Measurements from ENCODE around the gene YTHDF1. TPM values are rescaled to one million over a fixed set of nuclear protein-coding genes. Genes with fewer than 3 reads are reported as not detected.

YTHDF1 gene
- total RNA-seq, 1 donor from 2014 or later = 44.9 TPM

- no peak overlapping the region for H3K27ac Mint-ChIP-seq (ENCODE audit: unreplicated experiment)
- H3K27me3 Mint-ChIP-seq (ENCODE audit: unreplicated experiment) = peaks cover 46% of the 10 kb centered on the region
- no peak for DNase-seq (ENCODE audit: extremely low spot score, unreplicated experiment)
- H3K9me3 Mint-ChIP-seq (ENCODE audit: unreplicated experiment) = no peaks in the 10 kb centered on the region
- H3K4me1 Mint-ChIP-seq (ENCODE audit: unreplicated experiment) = peaks cover 5% of the 10 kb centered on the region
- H3K36me3 Mint-ChIP-seq (ENCODE audit: unreplicated experiment) = no peaks in the 10 kb centered on the region
- TF ChIP-seq, protein P1, sequence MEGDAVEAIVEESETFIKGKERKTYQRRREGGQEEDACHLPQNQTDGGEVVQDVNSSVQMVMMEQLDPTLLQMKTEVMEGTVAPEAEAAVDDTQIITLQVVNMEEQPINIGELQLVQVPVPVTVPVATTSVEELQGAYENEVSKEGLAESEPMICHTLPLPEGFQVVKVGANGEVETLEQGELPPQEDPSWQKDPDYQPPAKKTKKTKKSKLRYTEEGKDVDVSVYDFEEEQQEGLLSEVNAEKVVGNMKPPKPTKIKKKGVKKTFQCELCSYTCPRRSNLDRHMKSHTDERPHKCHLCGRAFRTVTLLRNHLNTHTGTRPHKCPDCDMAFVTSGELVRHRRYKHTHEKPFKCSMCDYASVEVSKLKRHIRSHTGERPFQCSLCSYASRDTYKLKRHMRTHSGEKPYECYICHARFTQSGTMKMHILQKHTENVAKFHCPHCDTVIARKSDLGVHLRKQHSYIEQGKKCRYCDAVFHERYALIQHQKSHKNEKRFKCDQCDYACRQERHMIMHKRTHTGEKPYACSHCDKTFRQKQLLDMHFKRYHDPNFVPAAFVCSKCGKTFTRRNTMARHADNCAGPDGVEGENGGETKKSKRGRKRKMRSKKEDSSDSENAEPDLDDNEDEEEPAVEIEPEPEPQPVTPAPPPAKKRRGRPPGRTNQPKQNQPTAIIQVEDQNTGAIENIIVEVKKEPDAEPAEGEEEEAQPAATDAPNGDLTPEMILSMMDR (IDR thresholded peaks at IDR 0.05) = no peak
- H3K4me3 Mint-ChIP-seq (ENCODE audit: unreplicated experiment) = no peak overlapping the region
These were observed 43.9 kb downstream of the YTHDF1 start for GRCh38 chr20:63171991-63172390.

DNA sequence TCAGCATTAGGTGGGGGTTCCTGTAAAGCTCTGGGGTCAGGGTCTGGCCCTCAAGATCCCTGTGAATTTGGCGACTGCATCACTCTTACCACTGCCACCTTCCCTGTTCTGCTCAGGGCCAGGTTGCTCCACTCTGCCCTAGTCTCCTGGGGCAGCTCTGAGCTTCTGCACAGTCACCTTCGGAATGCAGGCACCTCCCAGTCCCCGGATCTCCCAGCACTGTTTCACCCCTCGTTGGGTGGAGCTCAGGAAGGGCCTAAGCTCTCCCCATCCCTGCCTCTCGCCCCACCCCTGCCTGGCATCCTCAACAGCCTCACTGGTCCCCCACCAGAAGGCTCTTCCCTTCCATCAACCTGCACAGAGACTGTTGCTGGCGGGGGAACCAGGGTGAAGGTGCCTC lies 46.2 kb downstream of the YTHDF1 start:
- H3K27me3 Mint-ChIP-seq (ENCODE audit: unreplicated experiment) = peaks cover 29% of the 10 kb centered on the region
- no peaks in the 10 kb centered on the region for H3K9me3 Mint-ChIP-seq (ENCODE audit: unreplicated experiment)
- no peak overlapping the region for H3K4me3 Mint-ChIP-seq (ENCODE audit: unreplicated experiment)
- H3K27ac Mint-ChIP-seq (ENCODE audit: unreplicated experiment) = no peak overlapping the region
- TF ChIP-seq, protein P1 (IDR thresholded peaks at IDR 0.05) = no peak
- no peaks in the 10 kb centered on the region for H3K4me1 Mint-ChIP-seq (ENCODE audit: unreplicated experiment)
- DNase-seq (ENCODE audit: extremely low spot score, unreplicated experiment) = no peak
- H3K36me3 Mint-ChIP-seq (ENCODE audit: unreplicated experiment) = no peaks in the 10 kb centered on the region

DNA sequence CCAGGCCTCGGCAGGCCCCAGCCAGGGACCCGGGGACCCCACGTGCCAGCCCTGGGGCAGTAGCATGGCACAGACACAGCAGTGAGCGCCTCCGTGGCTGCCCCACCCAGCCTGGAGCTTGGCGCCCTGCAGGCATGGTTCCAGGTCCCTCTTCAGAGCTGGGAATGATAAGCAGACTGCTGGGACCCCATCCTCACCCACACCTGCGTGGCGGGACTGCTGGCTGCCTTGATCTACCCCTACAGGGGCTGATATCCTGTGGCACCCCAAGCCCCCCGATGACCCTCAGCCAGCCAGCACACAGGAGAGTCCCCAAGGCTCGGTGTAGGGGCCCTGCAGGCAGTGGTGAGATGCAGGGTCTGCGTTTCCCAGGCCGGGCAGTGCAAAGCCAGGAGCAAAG lies 47.1 kb downstream of the YTHDF1 start:
- TF ChIP-seq, protein P1 (IDR thresholded peaks at IDR 0.05) = no peak
- Mint-ChIP-seq H3K27me3 (ENCODE audit: unreplicated experiment) (peaks cover 27% of the 10 kb centered on the region), H3K36me3 (ENCODE audit: unreplicated experiment) (no peaks in the 10 kb centered on the region), H3K4me3 (ENCODE audit: unreplicated experiment) (no peak overlapping the region), H3K4me1 (ENCODE audit: unreplicated experiment) (no peaks in the 10 kb centered on the region), H3K9me3 (ENCODE audit: unreplicated experiment) (no peaks in the 10 kb centered on the region), H3K27ac (ENCODE audit: unreplicated experiment) (no peak overlapping the region)
- DNase-seq (ENCODE audit: extremely low spot score, unreplicated experiment) = no peak

GRCh38 chr20:63167918-63168520 lies 47.9 kb downstream of the YTHDF1 start:
- H3K27ac Mint-ChIP-seq (ENCODE audit: unreplicated experiment) = no peak overlapping the region
- H3K4me1 Mint-ChIP-seq (ENCODE audit: unreplicated experiment) = no peaks in the 10 kb centered on the region
- TF ChIP-seq, protein P1 (IDR thresholded peaks at IDR 0.05) = no peak
- H3K4me3 Mint-ChIP-seq (ENCODE audit: unreplicated experiment) = no peak overlapping the region
- no peaks in the 10 kb centered on the region for H3K36me3 Mint-ChIP-seq (ENCODE audit: unreplicated experiment)
- H3K9me3 Mint-ChIP-seq (ENCODE audit: unreplicated experiment) = no peaks in the 10 kb centered on the region
- H3K27me3 Mint-ChIP-seq (ENCODE audit: unreplicated experiment) = peaks cover 32% of the 10 kb centered on the region
- no peak for DNase-seq (ENCODE audit: extremely low spot score, unreplicated experiment)

DNA sequence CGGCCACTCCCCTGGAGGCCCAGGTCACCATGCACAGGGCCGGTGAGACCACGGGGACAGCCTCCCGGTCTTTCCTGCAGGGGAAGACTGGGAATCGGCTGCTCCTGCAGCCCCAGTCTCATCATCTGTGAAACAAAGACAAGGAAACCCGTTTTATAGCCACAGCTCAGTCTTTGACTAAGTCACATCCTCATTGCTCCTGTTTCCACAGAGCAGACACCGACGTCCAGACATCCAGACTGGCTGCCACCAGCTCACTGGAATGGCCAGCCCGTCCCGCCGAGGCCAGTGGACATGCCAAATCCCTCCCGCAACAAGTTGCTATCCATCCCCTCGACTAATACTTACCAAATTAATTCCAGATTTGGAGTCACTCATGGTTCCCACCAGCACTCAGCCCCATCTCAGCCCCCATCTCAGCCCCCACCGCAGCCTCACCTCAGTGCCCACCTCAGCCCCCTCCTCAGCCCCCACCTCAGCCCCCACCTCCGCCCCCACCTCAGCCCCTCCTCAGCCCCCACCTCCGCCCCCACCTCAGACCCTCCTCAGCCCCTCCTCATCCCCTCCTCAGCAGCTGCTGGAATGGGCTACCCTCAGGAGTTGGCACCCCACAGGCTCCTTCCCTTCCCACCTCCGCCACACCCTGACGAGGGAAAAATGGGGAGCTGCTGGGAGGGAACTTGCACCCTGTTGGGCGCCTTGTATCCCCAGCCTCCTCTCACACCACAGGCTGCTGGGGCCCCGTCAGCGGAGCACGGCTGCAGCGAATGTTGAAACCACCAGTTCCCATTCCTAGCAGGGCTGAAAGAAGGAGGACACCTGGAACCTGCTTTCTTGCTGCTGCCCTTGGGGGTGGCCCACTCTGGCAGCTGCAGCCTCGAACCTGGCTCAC lies 48.7 kb downstream of the YTHDF1 start:
- H3K27ac Mint-ChIP-seq (ENCODE audit: unreplicated experiment) = no peak overlapping the region
- H3K36me3 Mint-ChIP-seq (ENCODE audit: unreplicated experiment) = no peaks in the 10 kb centered on the region
- TF ChIP-seq, protein P1 (IDR thresholded peaks at IDR 0.05) = no peak
- H3K4me1 Mint-ChIP-seq (ENCODE audit: unreplicated experiment) = no peaks in the 10 kb centered on the region
- H3K9me3 Mint-ChIP-seq (ENCODE audit: unreplicated experiment) = no peaks in the 10 kb centered on the region
- DNase-seq (ENCODE audit: extremely low spot score, unreplicated experiment) = no peak
- H3K27me3 Mint-ChIP-seq (ENCODE audit: unreplicated experiment) = peaks cover 33% of the 10 kb centered on the region
- H3K4me3 Mint-ChIP-seq (ENCODE audit: unreplicated experiment) = no peak overlapping the region

Data from osteocyte (in vitro differentiated cells).